ENCODE results near the gene UBA1.

UBA1 gene

DNA sequence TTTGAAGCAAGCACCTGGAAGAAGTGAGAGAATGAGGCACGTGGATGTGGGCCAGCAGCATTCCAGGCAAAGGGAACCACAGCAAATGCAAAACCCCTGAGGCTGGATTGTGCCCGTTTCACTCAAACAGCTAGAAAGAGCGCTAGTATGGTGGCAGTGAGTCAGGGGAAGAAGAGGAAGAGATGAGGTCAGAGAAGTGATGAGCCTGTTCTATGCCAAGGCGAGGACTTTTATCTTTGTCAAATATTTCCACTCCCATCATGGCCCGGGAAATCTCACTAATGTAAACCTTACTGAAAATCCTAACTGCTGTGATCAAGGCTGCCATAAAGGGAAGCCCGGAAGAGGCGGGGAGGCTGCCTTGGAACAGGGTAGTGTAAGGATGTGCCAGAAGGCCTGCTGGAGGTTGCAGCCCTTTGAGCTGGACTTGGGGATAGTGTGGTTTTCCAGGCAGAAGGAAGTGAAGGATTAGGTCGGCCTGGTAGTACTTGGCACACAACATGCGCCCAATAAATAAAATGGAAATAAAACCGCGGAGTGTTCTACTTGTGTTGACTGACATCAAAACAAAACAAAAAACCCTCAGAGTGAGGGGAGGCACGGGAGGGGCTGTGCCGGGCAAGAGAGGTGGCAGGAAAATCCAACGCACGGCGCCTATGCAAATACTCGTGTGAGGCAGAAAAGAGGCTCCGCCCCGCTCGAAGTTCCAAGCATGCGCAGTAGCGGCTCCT, 23.7 kb downstream of the UBA1 start:
- no peaks in the 10 kb centered on the region for H4K20me1 ChIP-seq (ENCODE audit: insufficient read depth, low read length)
- H3K4me2 ChIP-seq (ENCODE audit: low read length) = peak overlapping the region; percentile 61
- H2AFZ ChIP-seq (ENCODE audit: low read length) = no peak overlapping the region
- no peak for TF ChIP-seq EZH2 (IDR thresholded peaks at IDR 0.05; ENCODE audit: borderline replicate concordance, low read length)
- TF ChIP-seq, protein P1, sequence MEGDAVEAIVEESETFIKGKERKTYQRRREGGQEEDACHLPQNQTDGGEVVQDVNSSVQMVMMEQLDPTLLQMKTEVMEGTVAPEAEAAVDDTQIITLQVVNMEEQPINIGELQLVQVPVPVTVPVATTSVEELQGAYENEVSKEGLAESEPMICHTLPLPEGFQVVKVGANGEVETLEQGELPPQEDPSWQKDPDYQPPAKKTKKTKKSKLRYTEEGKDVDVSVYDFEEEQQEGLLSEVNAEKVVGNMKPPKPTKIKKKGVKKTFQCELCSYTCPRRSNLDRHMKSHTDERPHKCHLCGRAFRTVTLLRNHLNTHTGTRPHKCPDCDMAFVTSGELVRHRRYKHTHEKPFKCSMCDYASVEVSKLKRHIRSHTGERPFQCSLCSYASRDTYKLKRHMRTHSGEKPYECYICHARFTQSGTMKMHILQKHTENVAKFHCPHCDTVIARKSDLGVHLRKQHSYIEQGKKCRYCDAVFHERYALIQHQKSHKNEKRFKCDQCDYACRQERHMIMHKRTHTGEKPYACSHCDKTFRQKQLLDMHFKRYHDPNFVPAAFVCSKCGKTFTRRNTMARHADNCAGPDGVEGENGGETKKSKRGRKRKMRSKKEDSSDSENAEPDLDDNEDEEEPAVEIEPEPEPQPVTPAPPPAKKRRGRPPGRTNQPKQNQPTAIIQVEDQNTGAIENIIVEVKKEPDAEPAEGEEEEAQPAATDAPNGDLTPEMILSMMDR (IDR thresholded peaks at IDR 0.05; ENCODE audit: low read length) = no peak
- H3K27ac ChIP-seq (ENCODE audit: low read depth, low read length, poor library complexity, severe bottlenecking) = peak overlapping the region; percentile 85
- H3F3A ChIP-seq (ENCODE audit: insufficient read depth, low read length) = peaks cover 3% of the 10 kb centered on the region; the same call in 1 of the 2 replicates
- peaks cover 27% of the 10 kb centered on the region for H3K79me2 ChIP-seq (ENCODE audit: insufficient read depth, low read length)
- H3K27me3 ChIP-seq (ENCODE audit: insufficient read depth, low read length) = no peaks in the 10 kb centered on the region
- peaks cover 51% of the 10 kb centered on the region for H3K36me3 ChIP-seq (ENCODE audit: insufficient read depth, low read length)
- no peaks in the 10 kb centered on the region for H3K9me3 ChIP-seq (ENCODE audit: low read length)
- H3K9me2 ChIP-seq (ENCODE audit: low read depth, low read length) = no peaks in the 10 kb centered on the region
- H3K4me3 ChIP-seq (ENCODE audit: low read depth, low read length, poor library complexity, severe bottlenecking) = peak overlapping the region; percentile 42
- H3K9ac ChIP-seq (ENCODE audit: low read length) = peak overlapping the region; percentile 35; the same call in 1 of the 2 replicates
- peaks cover 27% of the 10 kb centered on the region for H3K4me1 ChIP-seq (ENCODE audit: insufficient read depth, low read length, severe bottlenecking)

DNA sequence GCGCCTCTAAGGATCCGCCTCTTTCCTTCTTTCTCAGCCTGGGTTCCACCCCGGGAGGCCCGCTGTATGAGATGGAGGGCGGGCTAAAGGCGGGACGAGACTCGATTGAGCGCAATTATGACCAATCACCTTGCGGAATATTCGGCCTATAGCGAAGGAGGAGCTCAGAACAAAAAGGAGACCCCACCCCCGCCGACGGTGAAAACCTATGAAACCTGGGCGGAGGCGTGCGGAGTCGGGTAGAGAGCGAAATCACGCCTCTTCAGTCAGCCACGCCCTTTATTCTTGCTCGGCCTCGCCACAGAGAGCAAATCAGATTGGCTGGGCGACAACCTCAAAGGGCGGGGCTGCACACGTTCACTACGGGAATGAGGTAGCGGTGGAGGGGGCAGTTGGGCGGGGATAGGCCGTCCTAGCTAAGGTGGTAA, 24.2 kb downstream of the UBA1 start:
- peak overlapping the region; percentile 74 for H3K4me2 ChIP-seq (ENCODE audit: low read length)
- H3K27me3 ChIP-seq (ENCODE audit: insufficient read depth, low read length) = no peaks in the 10 kb centered on the region
- no peaks in the 10 kb centered on the region for H3K9me3 ChIP-seq (ENCODE audit: low read length)
- H3F3A ChIP-seq (ENCODE audit: insufficient read depth, low read length) = peaks cover 3% of the 10 kb centered on the region; the same call in 1 of the 2 replicates
- H3K36me3 ChIP-seq (ENCODE audit: insufficient read depth, low read length) = peaks cover 47% of the 10 kb centered on the region
- H3K4me3 ChIP-seq (ENCODE audit: low read depth, low read length, poor library complexity, severe bottlenecking) = peak overlapping the region; percentile 98
- peaks cover 27% of the 10 kb centered on the region for H3K4me1 ChIP-seq (ENCODE audit: insufficient read depth, low read length, severe bottlenecking)
- H3K27ac ChIP-seq (ENCODE audit: low read depth, low read length, poor library complexity, severe bottlenecking) = peak overlapping the region; percentile 88
- H3K9ac ChIP-seq (ENCODE audit: low read length) = peak overlapping the region; percentile 99
- H2AFZ ChIP-seq (ENCODE audit: low read length) = no peak overlapping the region
- no peaks in the 10 kb centered on the region for H3K9me2 ChIP-seq (ENCODE audit: low read depth, low read length)
- no peaks in the 10 kb centered on the region for H4K20me1 ChIP-seq (ENCODE audit: insufficient read depth, low read length)
- TF ChIP-seq EZH2 (IDR thresholded peaks at IDR 0.05; ENCODE audit: borderline replicate concordance, low read length) = no peak
- TF ChIP-seq, protein P1 (IDR thresholded peaks at IDR 0.05; ENCODE audit: low read length) = no peak
- peaks cover 27% of the 10 kb centered on the region for H3K79me2 ChIP-seq (ENCODE audit: insufficient read depth, low read length)

DNA sequence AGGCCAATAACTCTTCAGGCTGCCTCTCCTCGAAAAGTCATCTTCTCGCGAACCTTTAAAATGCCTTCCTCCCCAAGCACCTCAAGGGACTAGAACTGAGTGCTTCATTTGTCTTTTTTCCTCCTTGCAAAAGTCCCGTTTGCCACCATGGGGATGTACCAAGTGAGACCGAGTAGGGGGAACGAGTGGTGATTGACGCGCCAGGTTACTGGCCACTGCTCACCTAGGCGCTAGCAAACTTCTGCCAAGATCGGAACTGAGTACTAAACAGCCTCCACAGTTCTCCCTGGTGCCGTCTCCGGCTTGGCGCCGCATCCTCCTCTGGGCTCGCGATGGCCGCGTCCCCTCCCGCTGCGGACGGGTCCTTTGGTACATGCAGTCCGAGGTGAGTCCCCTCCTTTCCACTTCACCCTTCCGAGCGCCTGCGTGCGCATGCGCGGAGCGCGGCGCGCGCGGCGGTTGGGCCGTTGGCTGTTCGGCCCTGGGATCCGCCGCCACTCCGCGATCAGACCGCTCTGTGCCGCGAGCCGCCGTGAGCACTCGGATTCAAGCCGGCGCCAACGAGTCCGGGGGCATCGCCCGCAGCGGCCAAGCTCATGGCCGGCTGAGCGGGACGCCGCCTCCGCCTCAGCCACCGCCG, 24.8 kb downstream of the UBA1 start, which contains the start of gene CDK16:
CDK16 (plus strand) TSS at position 402 of the 640 bp plus-strand sequence. CDS start 4,877 bp downstream, outside the sequence.
- peaks cover 3% of the 10 kb centered on the region; the same call in 1 of the 2 replicates for H3F3A ChIP-seq (ENCODE audit: insufficient read depth, low read length)
- H3K9ac ChIP-seq (ENCODE audit: low read length) = peak within 1 kb of the TSS; percentile 99
- no peaks in the 10 kb centered on the region for H3K9me3 ChIP-seq (ENCODE audit: low read length)
- H3K4me1 ChIP-seq (ENCODE audit: insufficient read depth, low read length, severe bottlenecking) = peaks cover 27% of the 10 kb centered on the region
- peaks cover 27% of the 10 kb centered on the region for H3K79me2 ChIP-seq (ENCODE audit: insufficient read depth, low read length)
- peak within 1 kb of the TSS; percentile 74 for H3K4me2 ChIP-seq (ENCODE audit: low read length)
- H3K36me3 ChIP-seq (ENCODE audit: insufficient read depth, low read length) = peaks cover 47% of the 10 kb centered on the region
- H4K20me1 ChIP-seq (ENCODE audit: insufficient read depth, low read length) = no peaks in the 10 kb centered on the region
- peak within 1 kb of the TSS; percentile 88 for H3K27ac ChIP-seq (ENCODE audit: low read depth, low read length, poor library complexity, severe bottlenecking)
- H3K4me3 ChIP-seq (ENCODE audit: low read depth, low read length, poor library complexity, severe bottlenecking) = peak within 1 kb of the TSS; percentile 98
- TF ChIP-seq EZH2 (IDR thresholded peaks at IDR 0.05; ENCODE audit: borderline replicate concordance, low read length) = no peak
- TF ChIP-seq, protein P1 (IDR thresholded peaks at IDR 0.05; ENCODE audit: low read length) = no peak
- no peaks in the 10 kb centered on the region for H3K9me2 ChIP-seq (ENCODE audit: low read depth, low read length)
- no peaks in the 10 kb centered on the region for H3K27me3 ChIP-seq (ENCODE audit: insufficient read depth, low read length)
- H2AFZ ChIP-seq (ENCODE audit: low read length) = no peak within 1 kb of the TSS

All from OCI-LY1 (cell line).